Cerebellar cortex (tissue), 1 donor: ENCODE measurements around the gene ZNF141.
"Not testable (repeated sequence)": the region's sequence is repeated elsewhere in the genome, so short reads cannot be mapped to it uniquely, and the experiment has no call there.

ENCODE experiments used
- DNase-seq: peaks from one replicate; pipeline ENCODE4 v3.0.0-alpha.2; 2015; ENCODE audit warnings: low spot score

Gene ZNF141

GRCh38 chr4:385934-386707 is 48.5 kb downstream of the ZNF141 start:
- no peak for DNase-seq

GRCh38 chr4:386708-387105 is 49.1 kb downstream of the ZNF141 start:
- DNase-seq = no peak

DNA sequence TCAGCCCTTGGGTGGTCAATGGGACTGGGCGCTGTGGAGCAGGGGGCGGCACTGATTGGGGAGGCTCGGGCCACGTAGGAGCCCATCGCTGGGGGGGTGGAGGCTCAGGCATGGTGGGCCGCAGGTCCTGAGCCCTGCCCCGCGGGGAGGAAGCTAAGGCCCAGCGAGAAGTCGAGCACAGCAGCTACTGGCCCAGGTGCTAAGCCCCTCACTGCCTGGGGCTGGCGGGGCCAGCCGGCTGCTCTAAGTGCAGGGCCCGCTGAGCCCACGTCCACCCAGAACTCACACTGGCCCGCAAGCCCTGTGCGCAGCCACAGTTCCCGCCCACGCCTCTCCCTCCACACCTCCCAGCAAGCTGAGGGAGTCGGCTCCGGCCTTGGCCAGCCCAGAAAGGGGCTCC is 66.4 kb downstream of the ZNF141 start:
- no peak for DNase-seq

DNA sequence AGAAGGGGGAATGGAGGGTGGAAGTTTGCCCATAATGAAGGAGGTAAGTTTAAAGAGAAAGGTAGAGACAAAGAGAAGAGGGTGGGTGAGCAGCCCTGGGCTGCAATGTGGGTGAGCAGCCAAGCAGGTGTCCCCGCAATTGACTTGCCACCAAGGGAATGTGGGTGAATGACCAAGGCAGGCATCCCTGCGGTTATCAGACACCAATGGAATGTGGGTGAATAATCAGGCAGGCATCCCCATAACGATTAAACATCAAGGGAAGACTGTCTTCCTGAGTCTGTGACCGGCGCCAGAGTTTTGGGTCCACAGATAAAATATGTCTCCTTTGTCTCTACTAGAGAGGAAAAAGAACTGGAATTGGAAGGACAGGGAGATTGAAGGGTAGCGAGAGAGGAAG is 70.7 kb downstream of the ZNF141 start:
- DNase-seq = not testable (repeated sequence)

DNA sequence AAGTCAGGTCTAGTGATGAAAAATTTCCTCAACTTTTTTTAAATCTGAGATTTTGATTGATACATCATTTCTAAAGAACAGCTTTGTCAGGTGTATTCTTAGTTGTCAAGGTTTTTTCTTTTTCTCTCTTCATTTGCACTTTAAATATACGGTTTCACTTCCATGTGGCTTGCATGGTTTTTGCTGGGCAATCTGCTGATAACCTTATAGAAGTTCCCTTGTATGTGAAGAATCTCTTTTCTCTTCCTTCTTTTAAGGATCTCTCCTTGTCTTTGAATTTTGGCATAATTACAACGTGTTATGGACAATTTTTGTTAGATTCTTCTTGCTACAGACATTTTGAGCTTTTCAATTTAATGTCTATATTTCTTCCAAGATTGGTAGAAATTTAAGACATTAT is 85.0 kb downstream of the ZNF141 start:
- DNase-seq = no peak
